ENCODE results near the gene TNS1.

TNS1 gene

GRCh38 chr2:217980036-217980435 is 22.8 kb downstream of the TNS1 start:
- DNase-seq (ENCODE audit: low read depth in 2 of 2): no peak

- no peak for DNase-seq (ENCODE audit: low read depth in 2 of 2)
Measured at GRCh38 chr2:217979151-217979811, 23.5 kb downstream of the TNS1 start.

- DNase-seq (ENCODE audit: low read depth in 2 of 2): no peak
Measured at GRCh38 chr2:217978536-217979150, 24.2 kb downstream of the TNS1 start.

GRCh38 chr2:217977840-217978535 is 24.8 kb downstream of the TNS1 start:
- DNase-seq (ENCODE audit: low read depth in 2 of 2): no peak

GRCh38 chr2:217976301-217976700 is 26.5 kb downstream of the TNS1 start:
- no peak for DNase-seq (ENCODE audit: low read depth in 2 of 2)

GRCh38 chr2:217975626-217976025 is 27.2 kb downstream of the TNS1 start:
- no peak for DNase-seq (ENCODE audit: low read depth in 2 of 2)

GRCh38 chr2:217974389-217975005 is 28.3 kb downstream of the TNS1 start:
- no peak for DNase-seq (ENCODE audit: low read depth in 2 of 2)

- DNase-seq (ENCODE audit: low read depth in 2 of 2): no peak
Measured at GRCh38 chr2:217973008-217973787, 29.6 kb downstream of the TNS1 start.

- no peak for DNase-seq (ENCODE audit: low read depth in 2 of 2)
Measured at GRCh38 chr2:217972490-217972889, 30.3 kb downstream of the TNS1 start.

GRCh38 chr2:217972037-217972436 is 30.8 kb downstream of the TNS1 start:
- DNase-seq (ENCODE audit: low read depth in 2 of 2): no peak

- no peak for DNase-seq (ENCODE audit: low read depth in 2 of 2)
Measured at GRCh38 chr2:217971166-217971565, 31.6 kb downstream of the TNS1 start.

GRCh38 chr2:217970206-217970605 is 32.6 kb downstream of the TNS1 start:
- DNase-seq (ENCODE audit: low read depth in 2 of 2): no peak

- DNase-seq (ENCODE audit: low read depth in 2 of 2): no peak
Measured at GRCh38 chr2:217969588-217969987, 33.2 kb downstream of the TNS1 start.

GRCh38 chr2:217968023-217968422 is 34.8 kb downstream of the TNS1 start:
- DNase-seq (ENCODE audit: low read depth in 2 of 2): no peak

- DNase-seq (ENCODE audit: low read depth in 2 of 2): no peak
Measured at GRCh38 chr2:217966423-217967070, 36.2 kb downstream of the TNS1 start.

- DNase-seq (ENCODE audit: low read depth in 2 of 2): no peak
Measured at GRCh38 chr2:217964275-217965161, 38.3 kb downstream of the TNS1 start.

GRCh38 chr2:217960351-217960750 is 42.4 kb downstream of the TNS1 start:
- DNase-seq (ENCODE audit: low read depth in 2 of 2): no peak

GRCh38 chr2:217959723-217960122 is 43.1 kb downstream of the TNS1 start:
- no peak for DNase-seq (ENCODE audit: low read depth in 2 of 2)

- DNase-seq (ENCODE audit: low read depth in 2 of 2): no peak
Measured at GRCh38 chr2:217958884-217959225, 43.9 kb downstream of the TNS1 start.

- no peak for DNase-seq (ENCODE audit: low read depth in 2 of 2)
Measured at GRCh38 chr2:217958206-217958883, 44.5 kb downstream of the TNS1 start.

All from stimulated activated CD8-positive, alpha-beta memory T cell treated with anti-CD3 and anti-CD28 coated beads, Interleukin-15, amount 100 ng/mL, for 4 hours (primary cell).